HepG2 (cell line): ENCODE results near the gene MXRA8. TPM values are rescaled to one million over a fixed set of nuclear protein-coding genes. Genes with fewer than 3 reads are reported as not detected.

ENCODE experiments used
- CBX5 ChIP-seq: sonication (generic); formaldehyde crosslinking; IDR thresholded peaks from 2 replicates; pipeline ENCODE4 v1.4.0; 2020; ENCODE audit warnings: missing genetic modification reagents, borderline replicate concordance
- FOXP1 ChIP-seq, 2 experiments: fragments of 450-650 bp in 1 of 2; IDR thresholded peaks; 2 replicates each; pipeline ENCODE4 v1.6.1; 2017 to 2018; ENCODE audit warnings: antibody characterized with exemption in 1 of 2
- HMG20A ChIP-seq: IDR thresholded peaks from 2 replicates; pipeline ENCODE4 v1.6.1; 2016; ENCODE audit warnings: borderline replicate concordance
- HNRNPH1 ChIP-seq: fragments of 200-400 bp; formaldehyde crosslinking; optimal IDR thresholded peaks from 2 replicates; pipeline ENCODE3; 2017; ENCODE audit warnings: mild to moderate bottlenecking, low read depth, low read length
- NFYB ChIP-seq: sonication (generic); formaldehyde crosslinking; IDR thresholded peaks from 2 replicates; pipeline ENCODE4 v1.4.0; 2020; ENCODE audit warnings: missing genetic modification reagents
- NR3C1 ChIP-seq: sonication (generic); formaldehyde crosslinking; IDR thresholded peaks from 2 replicates; pipeline ENCODE4 v1.4.0; 2020; ENCODE audit warnings: missing genetic modification reagents
- PTBP1 ChIP-seq: fragments of 200-400 bp; formaldehyde crosslinking; IDR thresholded peaks from 2 replicates; pipeline ENCODE4 v1.6.1; 2018; ENCODE audit warnings: low read length, low read depth; ENCODE audit not compliant: poor library complexity, severe bottlenecking
- RARA ChIP-seq: IDR thresholded peaks from 2 replicates; pipeline ENCODE4 v1.6.1; 2016; ENCODE audit warnings: missing genetic modification reagents, missing compliant biosample characterization
- RFXANK ChIP-seq: IDR thresholded peaks from 2 replicates; pipeline ENCODE4 v1.6.1; 2016
- THAP8 ChIP-seq: sonication (generic); formaldehyde crosslinking; IDR thresholded peaks from 2 replicates; pipeline ENCODE4 v1.5.1; 2020; ENCODE audit warnings: missing genetic modification reagents, mild to moderate bottlenecking, borderline replicate concordance
- ZBTB4 ChIP-seq: sonication (generic); formaldehyde crosslinking; IDR thresholded peaks from 2 replicates; pipeline ENCODE4 v1.4.0; 2020; ENCODE audit warnings: missing genetic modification reagents, mild to moderate bottlenecking, borderline replicate concordance
- ZNF225 ChIP-seq: sonication (generic); formaldehyde crosslinking; IDR thresholded peaks from 2 replicates; pipeline ENCODE4 v1.4.0; 2020; ENCODE audit warnings: mild to moderate bottlenecking, missing genetic modification reagents
- ZNF232 ChIP-seq: sonication (generic); formaldehyde crosslinking; IDR thresholded peaks from 2 replicates; pipeline ENCODE4 v1.4.0; 2020; ENCODE audit warnings: missing genetic modification reagents, borderline replicate concordance
- ZNF34 ChIP-seq: sonication (generic); formaldehyde crosslinking; IDR thresholded peaks from 2 replicates; pipeline ENCODE4 v1.4.0; 2020; ENCODE audit warnings: mild to moderate bottlenecking, missing genetic modification reagents, borderline replicate concordance
- ZNF629 ChIP-seq: sonication (generic); formaldehyde crosslinking; conservative IDR thresholded peaks from 2 replicates; pipeline ENCODE4 v1.5.0; 2020; ENCODE audit warnings: missing genetic modification reagents
- ZNF724P ChIP-seq: sonication (generic); formaldehyde crosslinking; IDR thresholded peaks from 2 replicates; pipeline ENCODE4 v1.8.0; 2022; ENCODE audit warnings: missing genetic modification reagents, borderline replicate concordance
- polyA plus RNA-seq, 8 experiments: library from polyadenylated mRNA; depleted of rRNA in 3 of 8; stranded (reverse) in 7 of 8; unstranded in 1 of 8; fragments of >200 nt; fragmentation: Illumina TruSeq in 4 of 8; extraction: Trizol in 4 of 8; gene quantifications; 2 replicates each; pipeline versions ENCODE4 v1.2.1 to v1.2.3, GENCODE V29; 2011 to 2016; ENCODE audit warnings: low read depth in 4 of 8, missing spikeins in 1 of 8, mixed read lengths in 1 of 8; ENCODE audit not compliant: insufficient read depth in 1 of 8
- total RNA-seq, 5 experiments: library from RNA; depleted of rRNA; stranded (reverse); fragments of >200 nt; fragmentation: Illumina TruSeq; extraction: Trizol; gene quantifications; 2 replicates each; pipeline ENCODE4 v1.2.3, GENCODE V29; 2016; ENCODE audit warnings: low read depth in 1 of 5
- TF ChIP-seq, protein P1 (sequence below): sonication (generic); formaldehyde crosslinking; IDR thresholded peaks from 2 replicates; pipeline ENCODE4 v1.5.1; 2020; ENCODE audit warnings: mild to moderate bottlenecking, missing genetic modification reagents, moderate library complexity
- TF ChIP-seq, protein P2 (sequence below): sonication (generic); formaldehyde crosslinking; IDR thresholded peaks from 2 replicates; pipeline ENCODE4 v1.5.0; 2020; ENCODE audit warnings: mild to moderate bottlenecking, missing genetic modification reagents

MXRA8 gene
- total and polyA plus RNA-seq, 2 of the 13 experiments (the other 11 are each of a cell fraction or from before 2014, with no cell fraction given) = 19.8 to 44.8 TPM

- TF ChIP-seq THAP8 (CRISPR knock-in tag) (no peak), RFXANK (CRISPR knock-in tag) (0 out of 2 replicates have a peak, but pooled peaks have one; percentile 66), ZNF232 (CRISPR knock-in tag) (no peak; the same call in 1 of the 2 replicates), RARA (CRISPR knock-in tag) (peak; percentile 28; the same call in 1 of the 2 replicates), ZNF629 (no peak), CBX5 (CRISPR knock-in tag) (no peak), ZNF34 (CRISPR knock-in tag) (peak; percentile 97), ZNF724P (CRISPR knock-in tag) (peak; percentile 95), NR3C1 (CRISPR knock-in tag) (no peak), ZBTB4 (no peak), FOXP1 (IDR thresholded peaks at IDR 0.05) (no peak), FOXP1 (CRISPR knock-in tag; IDR thresholded peaks at IDR 0.05) (no peak; the same call in 1 of the 2 replicates), ZNF225 (CRISPR knock-in tag) (peak; percentile 67), HMG20A (CRISPR knock-in tag) (no peak), PTBP1 (no peak), HNRNPH1 (no peak), NFYB (peak; percentile 98)
- TF ChIP-seq, protein P1, sequence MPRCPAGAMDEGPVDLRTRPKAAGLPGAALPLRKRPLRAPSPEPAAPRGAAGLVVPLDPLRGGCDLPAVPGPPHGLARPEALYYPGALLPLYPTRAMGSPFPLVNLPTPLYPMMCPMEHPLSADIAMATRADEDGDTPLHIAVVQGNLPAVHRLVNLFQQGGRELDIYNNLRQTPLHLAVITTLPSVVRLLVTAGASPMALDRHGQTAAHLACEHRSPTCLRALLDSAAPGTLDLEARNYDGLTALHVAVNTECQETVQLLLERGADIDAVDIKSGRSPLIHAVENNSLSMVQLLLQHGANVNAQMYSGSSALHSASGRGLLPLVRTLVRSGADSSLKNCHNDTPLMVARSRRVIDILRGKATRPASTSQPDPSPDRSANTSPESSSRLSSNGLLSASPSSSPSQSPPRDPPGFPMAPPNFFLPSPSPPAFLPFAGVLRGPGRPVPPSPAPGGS (CRISPR knock-in tag) = peak; percentile 82; the same call in 1 of the 2 replicates
- TF ChIP-seq, protein P2, sequence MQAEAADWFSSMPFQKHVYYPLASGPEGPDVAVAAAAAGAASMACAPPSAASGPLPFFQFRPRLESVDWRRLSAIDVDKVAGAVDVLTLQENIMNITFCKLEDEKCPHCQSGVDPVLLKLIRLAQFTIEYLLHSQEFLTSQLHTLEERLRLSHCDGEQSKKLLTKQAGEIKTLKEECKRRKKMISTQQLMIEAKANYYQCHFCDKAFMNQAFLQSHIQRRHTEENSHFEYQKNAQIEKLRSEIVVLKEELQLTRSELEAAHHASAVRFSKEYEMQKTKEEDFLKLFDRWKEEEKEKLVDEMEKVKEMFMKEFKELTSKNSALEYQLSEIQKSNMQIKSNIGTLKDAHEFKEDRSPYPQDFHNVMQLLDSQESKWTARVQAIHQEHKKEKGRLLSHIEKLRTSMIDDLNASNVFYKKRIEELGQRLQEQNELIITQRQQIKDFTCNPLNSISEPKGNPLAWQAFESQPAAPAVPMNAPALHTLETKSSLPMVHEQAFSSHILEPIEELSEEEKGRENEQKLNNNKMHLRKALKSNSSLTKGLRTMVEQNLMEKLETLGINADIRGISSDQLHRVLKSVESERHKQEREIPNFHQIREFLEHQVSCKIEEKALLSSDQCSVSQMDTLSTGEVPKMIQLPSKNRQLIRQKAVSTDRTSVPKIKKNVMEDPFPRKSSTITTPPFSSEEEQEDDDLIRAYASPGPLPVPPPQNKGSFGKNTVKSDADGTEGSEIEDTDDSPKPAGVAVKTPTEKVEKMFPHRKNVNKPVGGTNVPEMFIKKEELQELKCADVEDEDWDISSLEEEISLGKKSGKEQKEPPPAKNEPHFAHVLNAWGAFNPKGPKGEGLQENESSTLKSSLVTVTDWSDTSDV (CRISPR knock-in tag) = no peak
Measured at GRCh38 chr1:1399187-1399871, 41.0 kb upstream of the MXRA8 start, which contains the start of gene CCNL2 (continued).
